GM12878 (cell line): ENCODE measurements around the gene IL26. TPM values are rescaled to one million over a fixed set of nuclear protein-coding genes. Genes with fewer than 3 reads are reported as not detected.

Experiments
- ATAC-seq: fragments of 200-7000 bp; cut with Tn5 transposase; 3 replicates; pipeline ENCODE4 v1.9.1; 2020; ENCODE audit warnings: mild to moderate bottlenecking, moderate library complexity
- BruUV-seq: library from RNA; stranded (reverse); fragments of 400-500 nt; replicated peaks from 2 replicates; lab custom pipeline; 2021; lab: Mats Ljungman, UMichigan
- CTCF ChIA-PET: fragments of 300-600 bp; sonication (Branson Sonifier 250); formaldehyde crosslinking; extraction: SDS; loops from one replicate; lab custom pipeline; 2021; ENCODE audit warnings: inconsistent platforms; lab: Yijun Ruan, JAX
- POLR2A ChIA-PET: fragments of 350-600 bp; formaldehyde crosslinking; extraction: SDS; loops from one replicate; lab custom pipeline; 2021; ENCODE audit warnings: inconsistent platforms; lab: Charles Lee
- RAD21 ChIA-PET: fragments of 300-600 bp; sonication (Branson Sonifier 250); formaldehyde crosslinking; loops from one replicate; lab custom pipeline; 2023; ENCODE audit warnings: antibody characterized with exemption; ENCODE audit not compliant: unreplicated experiment; lab: Charles Lee
- SMC1A ChIA-PET: fragments of 300-600 bp; sonication (Branson Sonifier 250); formaldehyde crosslinking; loops from one replicate; lab custom pipeline; 2023; ENCODE audit not compliant: unreplicated experiment, uncharacterized antibody; lab: Charles Lee
- DNase-seq: peaks from one replicate; pipeline ENCODE4 v3.0.0-alpha.2; 2011; ENCODE audit warnings: low read depth, low spot score
- FAIRE-seq: peaks from 3 replicates; lab custom pipeline; 2011; peaks lifted over from hg19 to GRCh38; lab: Jason Lieb, UNC
- H2AFZ ChIP-seq: 2 replicates; pipeline ENCODE4 v1.6.0; 2011; ENCODE audit warnings: low read depth, low read length, control low read depth; ENCODE audit not compliant: control insufficient read depth
- H3K27ac ChIP-seq: 2 replicates; pipeline ENCODE4 v1.5.1; 2011; ENCODE audit warnings: control low read depth; ENCODE audit not compliant: control insufficient read depth, insufficient read depth
- H3K27me3 ChIP-seq, 2 experiments: replicated peaks in 1 of 2; 2 replicates each; pipeline versions ENCODE4 v1.6.0 to v1.6.1; 2011; ENCODE audit warnings: low read length in 1 of 2; ENCODE audit not compliant: control insufficient read depth in 2 of 2, insufficient read depth in 2 of 2
- H3K36me3 ChIP-seq, 2 experiments: 2 replicates each; pipeline ENCODE4 v1.5.1; 2011; ENCODE audit warnings: low read length in 1 of 2; ENCODE audit not compliant: control insufficient read depth in 2 of 2, insufficient read depth in 2 of 2
- H3K4me1 ChIP-seq: 2 replicates; pipeline ENCODE4 v1.6.1; 2011; ENCODE audit warnings: mild to moderate bottlenecking, low read length, moderate library complexity, mixed read lengths; ENCODE audit not compliant: control insufficient read depth, insufficient read depth
- H3K4me2 ChIP-seq: 2 replicates; pipeline ENCODE4 v1.6.0; 2011; ENCODE audit warnings: control low read depth; ENCODE audit not compliant: control insufficient read depth, insufficient read depth
- H3K4me3 ChIP-seq: fragments of 200-600 bp; sonication (generic); 2 replicates; pipeline ENCODE4 v1.5.1; 2016
- H3K79me2 ChIP-seq: 2 replicates; pipeline ENCODE4 v1.6.0; 2011; ENCODE audit warnings: low read length; ENCODE audit not compliant: control insufficient read depth, insufficient read depth
- H3K9ac ChIP-seq: 2 replicates; pipeline ENCODE4 v1.8.0; 2011; ENCODE audit warnings: low read length, control low read depth, mixed read lengths; ENCODE audit not compliant: control insufficient read depth, insufficient read depth
- H3K9me3 ChIP-seq: replicated peaks from 3 replicates; pipeline ENCODE4 v1.5.1; 2011; ENCODE audit warnings: mild to moderate bottlenecking, low read length; ENCODE audit not compliant: control insufficient read depth, insufficient read depth
- H4K20me1 ChIP-seq: 2 replicates; pipeline ENCODE4 v1.6.0; 2011; ENCODE audit not compliant: control insufficient read depth, insufficient read depth
- BCL3 ChIP-seq: IDR thresholded peaks from 2 replicates; pipeline ENCODE4 v1.6.1; 2011; ENCODE audit warnings: borderline replicate concordance, low read depth, mild to moderate bottlenecking, moderate library complexity, low read length; ENCODE audit not compliant: insufficient read depth, poor library complexity, severe bottlenecking
- E2F8 ChIP-seq: fragments of 450-650 bp; IDR thresholded peaks from 2 replicates; pipeline ENCODE4 v1.6.1; 2018; ENCODE audit warnings: mild to moderate bottlenecking, low read depth, moderate library complexity; ENCODE audit not compliant: partially characterized antibody
- FOS ChIP-seq: IDR thresholded peaks from 3 replicates; pipeline ENCODE4 v1.6.1; 2011; ENCODE audit warnings: borderline replicate concordance; ENCODE audit not compliant: insufficient read length; ENCODE audit errors: extremely low read depth
- IRF4 ChIP-seq: IDR thresholded peaks from 2 replicates; pipeline ENCODE4 v1.6.1; 2011; ENCODE audit warnings: low read depth, low read length
- JUND ChIP-seq: IDR thresholded peaks from 2 replicates; pipeline ENCODE4 v1.6.1; 2012; ENCODE audit warnings: low read depth, mild to moderate bottlenecking, low read length, improper control_type of control experiment, moderate library complexity
- NFIC ChIP-seq: IDR thresholded peaks from 2 replicates; pipeline ENCODE4 v1.6.1; 2012; ENCODE audit warnings: low read depth, mild to moderate bottlenecking, inconsistent platforms, low read length, moderate library complexity
- NR2C1 ChIP-seq: fragments of 450-650 bp; IDR thresholded peaks from 2 replicates; pipeline ENCODE4 v1.6.1; 2017; ENCODE audit warnings: antibody characterized with exemption, mild to moderate bottlenecking, moderate library complexity
- RAD21 ChIP-seq: IDR thresholded peaks from 2 replicates; pipeline ENCODE4 v1.6.1; 2011; ENCODE audit warnings: mild to moderate bottlenecking, low read depth, low read length, moderate library complexity; ENCODE audit not compliant: insufficient read depth
- SMAD5 ChIP-seq: IDR thresholded peaks from 2 replicates; pipeline ENCODE4 v1.6.1; 2016; ENCODE audit warnings: antibody characterized with exemption, low read depth
- SMARCA5 ChIP-seq: fragments of 450-650 bp; IDR thresholded peaks from 2 replicates; pipeline ENCODE4 v1.6.1; 2017; ENCODE audit warnings: mild to moderate bottlenecking
- WRNIP1 ChIP-seq: IDR thresholded peaks from 2 replicates; pipeline ENCODE4 v1.6.1; 2011; ENCODE audit warnings: low read depth, low read length, improper control_type of control experiment, borderline replicate concordance
- ZZZ3 ChIP-seq: IDR thresholded peaks from 2 replicates; pipeline ENCODE4 v1.6.1; 2011; ENCODE audit warnings: low read depth; ENCODE audit not compliant: control insufficient read depth, insufficient read length
- WGBS: methylation state at CpG from one replicate; pipeline ENCODE4 v1.1.6; 2016; ENCODE audit warnings: low lambda C conversion rate; ENCODE audit not compliant: insufficient replicate concordance, insufficient coverage; ENCODE audit errors: missing lambda C conversion rate; 5-methylcytosine and 5-hydroxymethylcytosine counted together
- in situ Hi-C: fragments of 300-500 bp; cut with MboI; formaldehyde crosslinking; loops from 9 replicates; pipeline ENCODE4 v1.14.3; 2018; ENCODE audit warnings: mixed read lengths
- intact Hi-C: fragments of 100-400 bp; cut with micrococcal nuclease; formaldehyde crosslinking; loops from one replicate; pipeline ENCODE4 v1.14.2; 2022; ENCODE audit not compliant: unreplicated experiment
- polyA plus RNA-seq, 11 experiments: library from polyadenylated mRNA; depleted of rRNA in 4 of 11; unstranded in 6 of 11; stranded (reverse) in 5 of 11; fragments of >200 nt; fragmentation: Nextera tagmentation in 4 of 11; fragmentation: Illumina TruSeq in 1 of 11; extraction: Ambion mirVana in 4 of 11; extraction: Trizol in 1 of 11; gene quantifications; 1 replicate in 1 of 11; 2 replicates in 10 of 11; pipeline versions ENCODE4 v1.2.1 to v1.2.3, GENCODE V29; 2011 to 2016; ENCODE audit warnings: inconsistent platforms in 2 of 11, missing spikeins in 2 of 11, low read depth in 1 of 11
- total RNA-seq, 4 experiments: library from RNA; depleted of rRNA in 3 of 4; stranded (reverse); fragments of >200 nt in 3 of 4; fragmentation: Illumina TruSeq in 1 of 4; extraction: Trizol in 1 of 4; gene quantifications; 2 replicates each; pipeline versions ENCODE4 v1.2.1 to v1.2.3, GENCODE V29; 2013 to 2021
- TF ChIP-seq, protein P1 (sequence below): fragments of 450-650 bp; conservative IDR thresholded peaks from 2 replicates; pipeline ENCODE4 v1.6.1; 2017; ENCODE audit warnings: mild to moderate bottlenecking, moderate library complexity
- TF ChIP-seq, protein P2 (sequence below): fragments of 450-650 bp; IDR thresholded peaks from 2 replicates; pipeline ENCODE4 v1.6.1; 2017; ENCODE audit warnings: mild to moderate bottlenecking, low read depth, inconsistent platforms; ENCODE audit not compliant: poor library complexity, severe bottlenecking

Gene IL26
- total and polyA plus RNA-seq, 10 of the 15 experiments (the other 5 are each of a cell fraction or from before 2014, with no cell fraction given): not detected

DNA sequence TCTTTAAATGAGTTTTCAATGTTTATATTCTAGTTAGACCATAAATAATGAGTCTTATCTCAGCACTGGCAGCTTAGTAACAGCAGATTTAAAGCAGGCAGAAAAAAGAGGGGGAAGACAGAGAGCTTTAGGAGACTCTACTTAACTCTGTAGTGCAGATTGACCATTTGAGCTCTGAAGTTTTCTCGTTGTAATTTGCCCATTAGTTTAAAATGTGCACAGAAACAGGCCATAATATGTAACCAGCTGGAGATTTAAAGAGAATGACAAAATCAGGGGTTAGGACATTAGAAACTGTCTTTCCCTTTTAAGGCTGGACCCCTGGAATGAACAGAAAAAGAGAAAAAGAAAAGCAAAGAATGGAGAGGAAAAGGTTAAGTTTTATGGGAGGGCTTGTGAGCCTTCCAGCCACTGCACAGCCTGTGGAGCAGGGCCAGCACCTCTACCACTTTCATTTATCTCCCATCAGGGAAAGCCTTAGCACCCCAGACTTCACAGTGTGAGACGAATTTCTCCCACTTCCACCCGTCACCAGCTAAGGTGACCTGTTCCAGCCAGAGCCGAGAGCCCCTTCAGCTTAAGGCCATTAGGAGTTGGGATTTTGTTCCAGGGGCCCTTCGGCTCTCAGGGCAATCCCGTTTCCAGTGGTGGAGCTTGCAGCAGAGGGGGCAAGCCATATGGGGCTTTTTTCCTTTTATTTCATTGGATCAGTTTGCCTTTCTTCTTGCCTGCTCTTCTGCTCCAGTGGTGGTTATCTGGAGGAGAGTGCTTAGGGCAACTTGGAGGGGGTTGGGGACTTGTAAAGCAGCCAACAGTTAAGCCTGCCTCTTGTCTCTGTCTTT, 19.8 kb upstream of the IL26 start:
- peaks cover 3% of the 10 kb centered on the region; the same call in 2 of the 3 replicates for H3K9me3 ChIP-seq
- peaks cover 10% of the 10 kb centered on the region for H3K4me1 ChIP-seq
- no TSS peak for BruUV-seq
- H3K9ac ChIP-seq: no peak overlapping the region
- ATAC-seq (no peak), FAIRE-seq (no peak), DNase-seq (no peak)
- no peaks in the 10 kb centered on the region for H3K27me3 ChIP-seq
- WGBS: 69% methylated on average over 6 of the region's 6 CpGs
- ChIA-PET POLR2A (no interaction called here), CTCF (interaction anchor here (0.6 to 1.3 kb wide), 5 partner anchors 13 to 81 kb away, joined by 3 to 5 read pairs (median 3); partner anchors contain the start of gene IL26), SMC1A (interaction anchor here (0.7 to 1.7 kb wide), 7 partner anchors 9 to 75 kb away, joined by 3 to 5 read pairs (median 3); no protein-coding TSS in a partner anchor), RAD21 (interaction anchor here (1.0 kb wide), 1 partner anchor 72 kb away, joined by 3 read pairs; no protein-coding TSS in a partner anchor)
- H2AFZ ChIP-seq: no peak overlapping the region
- H3K79me2 ChIP-seq: no peaks in the 10 kb centered on the region
- no peak overlapping the region for H3K27ac ChIP-seq
- no peak overlapping the region for H3K4me2 ChIP-seq
- H3K4me3 ChIP-seq: no peak overlapping the region
- in situ Hi-C loops: no loop called here
- H4K20me1 ChIP-seq: no peaks in the 10 kb centered on the region
- H3K36me3 ChIP-seq: no peaks in the 10 kb centered on the region
- intact Hi-C loops: no loop called here
- TF ChIP-seq IRF4 (no peak), RAD21 (no peak), E2F8 (no peak), ZZZ3 (no peak), NR2C1 (no peak), NFIC (no peak), JUND (no peak), SMARCA5 (no peak), BCL3 (no peak), WRNIP1 (no peak), SMAD5 (no peak), FOS (no peak)
- TF ChIP-seq, protein P1, sequence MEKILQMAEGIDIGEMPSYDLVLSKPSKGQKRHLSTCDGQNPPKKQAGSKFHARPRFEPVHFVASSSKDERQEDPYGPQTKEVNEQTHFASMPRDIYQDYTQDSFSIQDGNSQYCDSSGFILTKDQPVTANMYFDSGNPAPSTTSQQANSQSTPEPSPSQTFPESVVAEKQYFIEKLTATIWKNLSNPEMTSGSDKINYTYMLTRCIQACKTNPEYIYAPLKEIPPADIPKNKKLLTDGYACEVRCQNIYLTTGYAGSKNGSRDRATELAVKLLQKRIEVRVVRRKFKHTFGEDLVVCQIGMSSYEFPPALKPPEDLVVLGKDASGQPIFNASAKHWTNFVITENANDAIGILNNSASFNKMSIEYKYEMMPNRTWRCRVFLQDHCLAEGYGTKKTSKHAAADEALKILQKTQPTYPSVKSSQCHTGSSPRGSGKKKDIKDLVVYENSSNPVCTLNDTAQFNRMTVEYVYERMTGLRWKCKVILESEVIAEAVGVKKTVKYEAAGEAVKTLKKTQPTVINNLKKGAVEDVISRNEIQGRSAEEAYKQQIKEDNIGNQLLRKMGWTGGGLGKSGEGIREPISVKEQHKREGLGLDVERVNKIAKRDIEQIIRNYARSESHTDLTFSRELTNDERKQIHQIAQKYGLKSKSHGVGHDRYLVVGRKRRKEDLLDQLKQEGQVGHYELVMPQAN: no peak
- TF ChIP-seq, protein P2, sequence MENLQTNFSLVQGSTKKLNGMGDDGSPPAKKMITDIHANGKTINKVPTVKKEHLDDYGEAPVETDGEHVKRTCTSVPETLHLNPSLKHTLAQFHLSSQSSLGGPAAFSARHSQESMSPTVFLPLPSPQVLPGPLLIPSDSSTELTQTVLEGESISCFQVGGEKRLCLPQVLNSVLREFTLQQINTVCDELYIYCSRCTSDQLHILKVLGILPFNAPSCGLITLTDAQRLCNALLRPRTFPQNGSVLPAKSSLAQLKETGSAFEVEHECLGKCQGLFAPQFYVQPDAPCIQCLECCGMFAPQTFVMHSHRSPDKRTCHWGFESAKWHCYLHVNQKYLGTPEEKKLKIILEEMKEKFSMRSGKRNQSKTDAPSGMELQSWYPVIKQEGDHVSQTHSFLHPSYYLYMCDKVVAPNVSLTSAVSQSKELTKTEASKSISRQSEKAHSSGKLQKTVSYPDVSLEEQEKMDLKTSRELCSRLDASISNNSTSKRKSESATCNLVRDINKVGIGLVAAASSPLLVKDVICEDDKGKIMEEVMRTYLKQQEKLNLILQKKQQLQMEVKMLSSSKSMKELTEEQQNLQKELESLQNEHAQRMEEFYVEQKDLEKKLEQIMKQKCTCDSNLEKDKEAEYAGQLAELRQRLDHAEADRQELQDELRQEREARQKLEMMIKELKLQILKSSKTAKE: no peak
